HCT116 (cell line): ENCODE measurements around the gene DCDC2. TPM values are rescaled to one million over a fixed set of nuclear protein-coding genes. Genes with fewer than 3 reads are reported as not detected.

Experiments
- ATAC-seq: fragments of 200-7000 bp; cut with Tn5 transposase; 2 replicates; pipeline ENCODE4 v1.9.1; 2020; ENCODE audit warnings: mild to moderate bottlenecking, moderate library complexity
- BruUV-seq: library from RNA; stranded (reverse); fragments of 400-500 nt; replicated peaks from 2 replicates; lab custom pipeline; 2021; lab: Mats Ljungman, UMichigan
- CTCF ChIA-PET: fragments of 300-600 bp; sonication (Branson Sonifier 250); formaldehyde crosslinking; loops from one replicate; lab custom pipeline; 2021; ENCODE audit warnings: antibody characterized with exemption; lab: Charles Lee
- POLR2A ChIA-PET: fragments of 300-600, 350-600 bp; sonication (Branson Sonifier 250); formaldehyde crosslinking; loops from one replicate; lab custom pipeline; 2021; ENCODE audit warnings: antibody characterized with exemption; lab: Charles Lee
- RAD21 ChIA-PET, 2 experiments: fragments of 300-600 bp; sonication (Branson Sonifier 250); formaldehyde crosslinking; loops; one replicate each; lab custom pipeline; 2023; ENCODE audit warnings: low total read pairs in 2 of 2; ENCODE audit not compliant: uncharacterized antibody in 2 of 2, unreplicated experiment in 2 of 2, low non-redundant PET in 1 of 2; lab: Charles Lee
- DNase-seq: peaks from one replicate; pipeline ENCODE4 v3.0.0-alpha.2; 2010; ENCODE audit warnings: low read depth, low spot score
- H2AFZ ChIP-seq: fragments of 200-600 bp; shearing (Covaris generic), sonication (generic); 2 replicates; pipeline ENCODE4 v1.6.1; 2017; ENCODE audit warnings: low read depth, mixed run types, mixed read lengths, antibody characterized with exemption, low read length; ENCODE audit not compliant: poor library complexity, severe bottlenecking
- H3K27ac ChIP-seq: 2 replicates; pipeline ENCODE4 v1.5.1; 2012; ENCODE audit warnings: low read depth, low read length
- H3K27me3 ChIP-seq: fragments of 200-600 bp; sonication (generic); 2 replicates; pipeline ENCODE4 v1.6.1; 2016; ENCODE audit warnings: mixed run types, low read length, mixed read lengths; ENCODE audit not compliant: insufficient read depth
- H3K36me3 ChIP-seq, 2 experiments: fragments of 200-500 bp in 1 of 2; fragments of 200-600 bp in 1 of 2; sonication (Bioruptor generic) in 1 of 2; sonication (generic) in 1 of 2; 2 replicates each; pipeline versions ENCODE4 v1.5.1 to v1.6.1; 2014 to 2016; ENCODE audit warnings: low read length in 2 of 2, inconsistent platforms in 1 of 2, mixed read lengths in 1 of 2, mixed run types in 1 of 2; ENCODE audit not compliant: insufficient read depth in 2 of 2, control insufficient read depth in 1 of 2
- H3K4me1 ChIP-seq, 2 experiments: fragments of 200-600 bp in 1 of 2; sonication (generic) in 1 of 2; 2 replicates each; pipeline versions ENCODE4 v1.5.1 to v1.6.1; 2012 to 2017; ENCODE audit warnings: low read length in 2 of 2, inconsistent platforms in 1 of 2, mild to moderate bottlenecking in 1 of 2, mixed read lengths in 1 of 2, mixed run types in 1 of 2, moderate library complexity in 1 of 2; ENCODE audit not compliant: insufficient read depth in 2 of 2, control insufficient read depth in 1 of 2
- H3K4me2 ChIP-seq: fragments of 200-600 bp; sonication (generic); 2 replicates; pipeline ENCODE4 v1.6.1; 2017; ENCODE audit warnings: mixed run types, low read length, mixed read lengths
- H3K4me3 ChIP-seq, 2 experiments: fragments of 200-600 bp in 1 of 2; sonication (generic) in 1 of 2; replicated peaks in 1 of 2; 2 replicates each; pipeline ENCODE4 v1.5.1; 2011 to 2016; ENCODE audit warnings: low read length in 2 of 2, control low read depth in 1 of 2, low read depth in 1 of 2, mild to moderate bottlenecking in 1 of 2, mixed read lengths in 1 of 2, mixed run types in 1 of 2
- H3K79me2 ChIP-seq: fragments of 200-600 bp; sonication (generic); 2 replicates; pipeline ENCODE4 v1.6.1; 2017; ENCODE audit warnings: mild to moderate bottlenecking, mixed run types, low read length, moderate library complexity, mixed read lengths; ENCODE audit not compliant: insufficient read depth
- H3K9ac ChIP-seq: fragments of 200-600 bp; sonication (generic); 2 replicates; pipeline ENCODE4 v1.6.1; 2016; ENCODE audit warnings: low read length, mixed read lengths
- H3K9me2 ChIP-seq: fragments of 200-600 bp; sonication (generic), shearing (Covaris generic); 2 replicates; pipeline ENCODE4 v1.6.1; 2017; ENCODE audit warnings: mixed run types, mild to moderate bottlenecking, moderate library complexity; ENCODE audit not compliant: insufficient read depth
- H3K9me3 ChIP-seq, 2 experiments: fragments of 200-500 bp in 1 of 2; fragments of 200-600 bp in 1 of 2; sonication (Bioruptor generic) in 1 of 2; sonication (generic) in 1 of 2; 2 replicates each; pipeline ENCODE4 v1.6.1; 2014 to 2017; ENCODE audit warnings: low read length in 2 of 2, mixed read lengths in 2 of 2, inconsistent platforms in 1 of 2, low read depth in 1 of 2, mild to moderate bottlenecking in 1 of 2, mixed run types in 1 of 2, moderate library complexity in 1 of 2; ENCODE audit not compliant: control insufficient read depth in 1 of 2, insufficient read depth in 1 of 2
- H4K20me1 ChIP-seq: fragments of 200-600 bp; sonication (generic), shearing (Covaris generic); 2 replicates; pipeline ENCODE4 v1.6.1; 2017; ENCODE audit warnings: mixed run types, mild to moderate bottlenecking, moderate library complexity; ENCODE audit not compliant: insufficient read depth
- ATF3 ChIP-seq: IDR thresholded peaks from 2 replicates; pipeline ENCODE4 v1.6.1; 2012
- CBX3 ChIP-seq: IDR thresholded peaks from 2 replicates; pipeline ENCODE4 v1.6.1; 2012; ENCODE audit warnings: low read depth
- CEBPB ChIP-seq: IDR thresholded peaks from 2 replicates; pipeline ENCODE4 v1.6.1; 2012; ENCODE audit warnings: low read depth
- CTCF ChIP-seq, 3 experiments: fragments of 200-600 bp in 1 of 3; sonication (generic) in 1 of 3; IDR thresholded peaks in 2 of 3; conservative IDR thresholded peaks in 1 of 3; 2 replicates each; pipeline ENCODE4 v1.5.1; 2012 to 2017; ENCODE audit warnings: low read depth in 2 of 3, low read length in 2 of 3, antibody characterized with exemption in 1 of 3, borderline replicate concordance in 1 of 3, control low read depth in 1 of 3, mild to moderate bottlenecking in 1 of 3, mixed read lengths in 1 of 3, mixed run types in 1 of 3, moderate library complexity in 1 of 3; ENCODE audit not compliant: insufficient read depth in 1 of 3
- EGR1 ChIP-seq: IDR thresholded peaks from 2 replicates; pipeline ENCODE4 v1.6.1; 2012; ENCODE audit warnings: low read depth
- ELF1 ChIP-seq: IDR thresholded peaks from 2 replicates; pipeline ENCODE4 v1.6.1; 2012; ENCODE audit warnings: low read depth, borderline replicate concordance
- EZH2phosphoT487 ChIP-seq: fragments of 200-600 bp; IDR thresholded peaks from 2 replicates; pipeline ENCODE4 v1.6.1; 2018; ENCODE audit warnings: antibody characterized with exemption, borderline replicate concordance
- FOSL1 ChIP-seq: IDR thresholded peaks from 2 replicates; pipeline ENCODE4 v1.6.1; 2012; ENCODE audit warnings: low read depth
- JUND ChIP-seq: IDR thresholded peaks from 2 replicates; pipeline ENCODE4 v1.6.1; 2012
- MAX ChIP-seq: IDR thresholded peaks from 2 replicates; pipeline ENCODE4 v1.6.1; 2012
- POLR2A ChIP-seq: IDR thresholded peaks from 2 replicates; pipeline ENCODE4 v1.7.0; 2011; ENCODE audit warnings: borderline replicate concordance; ENCODE audit not compliant: insufficient read depth, insufficient read length; ENCODE audit errors: extremely low read depth
- POLR2AphosphoS5 ChIP-seq: IDR thresholded peaks from 2 replicates; pipeline ENCODE4 v1.6.1; 2011; ENCODE audit warnings: mild to moderate bottlenecking, low read depth, low read length, moderate library complexity
- RAD21 ChIP-seq: IDR thresholded peaks from 2 replicates; pipeline ENCODE4 v1.6.1; 2012; ENCODE audit warnings: low read depth, mild to moderate bottlenecking
- REST ChIP-seq: IDR thresholded peaks from 2 replicates; pipeline ENCODE4 v1.6.1; 2012; ENCODE audit warnings: low read depth
- SP1 ChIP-seq: IDR thresholded peaks from 2 replicates; pipeline ENCODE4 v1.6.1; 2012; ENCODE audit warnings: low read depth
- SRF ChIP-seq: IDR thresholded peaks from 2 replicates; pipeline ENCODE4 v1.6.1; 2012; ENCODE audit warnings: low read depth
- TCF7L2 ChIP-seq: IDR thresholded peaks from 2 replicates; pipeline ENCODE4 v1.7.0; 2011; ENCODE audit warnings: borderline replicate concordance, inconsistent platforms; ENCODE audit not compliant: insufficient read depth, insufficient read length; ENCODE audit errors: extremely low read depth
- YY1 ChIP-seq: IDR thresholded peaks from 2 replicates; pipeline ENCODE4 v1.6.1; 2011; ENCODE audit warnings: low read length, low read depth, moderate library complexity, mild to moderate bottlenecking; ENCODE audit not compliant: insufficient replicate concordance; ENCODE audit errors: extremely low read depth
- ZFX ChIP-seq: fragments of 450-650 bp; IDR thresholded peaks from 2 replicates; pipeline ENCODE4 v1.6.1; 2017
- ZNF274 ChIP-seq: fragments of 200-500 bp; sonication (Bioruptor generic); IDR thresholded peaks from 2 replicates; pipeline ENCODE4 v1.6.1; 2014; ENCODE audit warnings: mild to moderate bottlenecking, low read depth, low read length, inconsistent platforms
- intact Hi-C: fragments of 100-400 bp; cut with micrococcal nuclease; formaldehyde crosslinking; loops from 2 replicates; pipeline ENCODE4 v1.10.0; 2022
- total RNA-seq: library from RNA; stranded (reverse); gene quantifications from one replicate; pipeline ENCODE4 v1.2.1, GENCODE V29; 2021; ENCODE audit not compliant: unreplicated experiment

DCDC2 gene
- total RNA-seq, 1 experiment from 2014 or later = 0.17 TPM

GRCh38 chr6:24394780-24395437, 37.0 kb upstream of the DCDC2 start:
- ChIA-PET POLR2A (no interaction called here), CTCF (interaction anchor here (1.0 kb wide), 1 partner anchor 111 kb away, joined by 3 read pairs; no protein-coding TSS in a partner anchor), RAD21 (no interaction called here)
- Histone ChIP-seq H2AFZ (peak overlapping the region; percentile 4), H4K20me1 (no peaks in the 10 kb centered on the region), H3K4me3 (no peak overlapping the region), H3K9ac (no peak overlapping the region), H3K9me3 (peaks cover 0 to 5% of the 10 kb centered on the region in 2 experiments; a peak in 1 of 4 replicates), H3K4me1 (no peaks in the 10 kb centered on the region), H3K9me2 (no peaks in the 10 kb centered on the region), H3K4me2 (no peak overlapping the region), H3K79me2 (no peaks in the 10 kb centered on the region), H3K36me3 (no peaks in the 10 kb centered on the region), H3K27ac (no peak overlapping the region), H3K27me3 (no peaks in the 10 kb centered on the region)
- ATAC-seq = no peak
- BruUV-seq = no TSS peak
- no peak for TF ChIP-seq EGR1
- TF ChIP-seq CTCF (IDR thresholded peaks at IDR 0.05 in 2 of 3, conservative IDR thresholded peaks at IDR 0.05 in 1 of 3; ENCODE audit: borderline replicate concordance in 1 of 3, insufficient read depth in 1 of 3, low read depth in 2 of 3, low read length in 2 of 3) = no peak
- no peak for TF ChIP-seq CEBPB
- TF ChIP-seq SRF = no peak
- TF ChIP-seq RAD21 = no peak
- TF ChIP-seq POLR2A = no peak
- no peak for TF ChIP-seq YY1
- TF ChIP-seq JUND = no peak
- no peak for TF ChIP-seq POLR2AphosphoS5
- no peak for TF ChIP-seq SP1
- no peak for TF ChIP-seq EZH2phosphoT487
- no peak for TF ChIP-seq ELF1
- no peak for TF ChIP-seq ZNF274
- no peak for TF ChIP-seq FOSL1
- no peak for TF ChIP-seq TCF7L2
- TF ChIP-seq CBX3 = no peak
- TF ChIP-seq ZFX = no peak
- TF ChIP-seq MAX = no peak
- no peak for TF ChIP-seq REST
- no peak for TF ChIP-seq ATF3
- no peak for DNase-seq
- intact Hi-C loops = no loop called here
